ENCODE measurements around the gene POMT1.
"Not testable (repeated sequence)": the region's sequence is repeated elsewhere in the genome, so short reads cannot be mapped to it uniquely, and the experiment has no call there.

POMT1 gene, protein sequence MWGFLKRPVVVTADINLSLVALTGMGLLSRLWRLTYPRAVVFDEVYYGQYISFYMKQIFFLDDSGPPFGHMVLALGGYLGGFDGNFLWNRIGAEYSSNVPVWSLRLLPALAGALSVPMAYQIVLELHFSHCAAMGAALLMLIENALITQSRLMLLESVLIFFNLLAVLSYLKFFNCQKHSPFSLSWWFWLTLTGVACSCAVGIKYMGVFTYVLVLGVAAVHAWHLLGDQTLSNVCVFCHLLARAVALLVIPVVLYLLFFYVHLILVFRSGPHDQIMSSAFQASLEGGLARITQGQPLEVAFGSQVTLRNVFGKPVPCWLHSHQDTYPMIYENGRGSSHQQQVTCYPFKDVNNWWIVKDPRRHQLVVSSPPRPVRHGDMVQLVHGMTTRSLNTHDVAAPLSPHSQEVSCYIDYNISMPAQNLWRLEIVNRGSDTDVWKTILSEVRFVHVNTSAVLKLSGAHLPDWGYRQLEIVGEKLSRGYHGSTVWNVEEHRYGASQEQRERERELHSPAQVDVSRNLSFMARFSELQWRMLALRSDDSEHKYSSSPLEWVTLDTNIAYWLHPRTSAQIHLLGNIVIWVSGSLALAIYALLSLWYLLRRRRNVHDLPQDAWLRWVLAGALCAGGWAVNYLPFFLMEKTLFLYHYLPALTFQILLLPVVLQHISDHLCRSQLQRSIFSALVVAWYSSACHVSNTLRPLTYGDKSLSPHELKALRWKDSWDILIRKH

GRCh38 chr9:131502781-131503625 is at the start of gene POMT1:
POMT1 (plus strand) TSS chr9:131502918; CDS start chr9:131504219, 1,301 bp downstream.
- DNase-seq: peak; percentile 81

DNA sequence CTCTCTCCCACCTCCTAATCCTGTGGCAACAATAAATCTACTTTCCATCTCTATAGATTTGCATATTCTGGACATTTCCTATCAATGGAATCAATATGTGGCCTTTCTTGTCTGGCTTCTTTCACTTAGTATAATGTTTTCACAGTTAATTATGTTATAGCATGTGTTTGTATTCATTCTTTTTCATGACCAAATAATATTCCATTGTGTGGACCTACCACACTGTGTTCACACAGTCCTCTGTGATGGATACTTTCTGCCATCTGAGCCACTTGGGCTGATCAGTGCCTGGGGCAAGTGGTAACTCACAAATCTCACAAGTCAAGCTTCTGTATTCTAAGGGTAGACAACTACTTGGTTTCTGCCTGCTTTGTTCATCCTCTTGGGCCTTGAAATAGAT is 48.7 kb upstream of the POMT1 start:
- no peak for DNase-seq

- not testable (repeated sequence) for DNase-seq
Observed at GRCh38 chr9:131455655-131456054, 47.1 kb upstream of the POMT1 start.

GRCh38 chr9:131457746-131458145 is 45.0 kb upstream of the POMT1 start:
- no peak for DNase-seq

- DNase-seq: no peak
Observed at GRCh38 chr9:131459056-131459455, 43.7 kb upstream of the POMT1 start.

DNA sequence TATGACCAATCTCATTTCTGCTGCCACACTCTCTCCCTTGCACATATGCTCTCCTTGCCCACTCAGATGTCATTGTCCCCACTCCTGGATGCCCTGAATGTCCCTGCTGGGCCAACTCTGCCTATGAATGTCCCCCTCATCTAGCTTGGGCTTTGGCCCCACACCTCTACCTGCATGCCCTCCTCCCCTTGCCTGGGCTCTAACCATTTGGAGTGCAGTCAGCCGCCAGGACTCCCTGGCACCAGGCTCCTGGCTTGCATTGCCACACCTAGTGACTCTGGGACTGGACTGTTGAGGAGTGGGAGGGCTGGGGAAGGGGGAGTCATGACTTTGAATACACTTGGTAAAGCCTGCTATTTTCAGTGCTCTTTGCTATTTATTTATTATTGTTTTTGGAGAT is 41.6 kb upstream of the POMT1 start:
- DNase-seq: no peak

DNA sequence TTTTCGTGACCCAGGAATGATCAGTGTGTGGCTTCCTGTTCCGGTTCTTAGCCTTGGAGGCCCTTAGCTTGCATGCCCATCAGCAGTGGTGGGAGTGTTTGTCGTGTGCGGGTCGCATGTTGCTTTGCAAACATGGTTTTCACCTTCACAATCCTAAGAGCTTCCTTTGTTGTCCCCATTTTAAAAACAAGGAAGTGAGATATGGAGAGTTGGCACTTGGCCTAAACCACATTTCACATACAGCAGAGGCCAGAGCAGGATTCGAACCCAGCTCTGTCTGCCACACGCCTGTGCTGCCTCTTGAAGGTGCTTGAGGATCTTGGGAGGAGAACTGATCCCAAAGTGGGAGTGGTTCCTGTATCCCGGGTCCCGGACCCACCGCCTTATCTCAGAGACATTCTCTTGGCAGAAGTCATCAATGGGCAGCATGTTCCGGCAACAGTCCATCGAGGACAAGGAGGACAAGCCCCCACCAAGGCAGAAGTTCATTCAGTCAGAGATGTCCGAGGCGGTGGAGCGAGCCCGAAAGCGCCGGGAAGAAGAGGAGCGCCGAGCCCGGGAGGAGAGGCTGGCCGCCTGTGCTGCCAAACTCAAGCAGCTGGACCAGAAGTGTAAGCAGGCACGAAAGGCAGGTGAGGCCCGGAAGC is 38.2 kb upstream of the POMT1 start:
- peak; percentile 15 for DNase-seq

DNA sequence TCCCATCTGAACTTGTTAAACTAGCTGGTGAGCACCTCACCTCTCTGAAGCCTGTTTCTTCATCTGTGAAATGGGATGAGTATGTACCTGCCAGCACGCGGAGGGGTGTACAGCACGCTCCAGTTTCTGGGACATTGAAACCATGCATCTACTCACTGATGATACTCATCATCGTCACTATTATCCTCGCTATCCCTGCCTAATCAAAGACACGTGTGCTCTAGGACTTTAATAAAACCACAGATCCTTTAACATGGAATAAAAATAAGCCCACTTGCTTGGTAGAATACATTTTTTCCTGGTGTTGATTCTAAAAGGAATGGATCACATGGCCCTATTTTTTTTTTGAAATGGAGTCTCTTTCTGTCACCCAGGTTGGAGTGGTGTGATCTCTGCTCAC is 37.3 kb upstream of the POMT1 start:
- DNase-seq: peak; percentile 53

DNA sequence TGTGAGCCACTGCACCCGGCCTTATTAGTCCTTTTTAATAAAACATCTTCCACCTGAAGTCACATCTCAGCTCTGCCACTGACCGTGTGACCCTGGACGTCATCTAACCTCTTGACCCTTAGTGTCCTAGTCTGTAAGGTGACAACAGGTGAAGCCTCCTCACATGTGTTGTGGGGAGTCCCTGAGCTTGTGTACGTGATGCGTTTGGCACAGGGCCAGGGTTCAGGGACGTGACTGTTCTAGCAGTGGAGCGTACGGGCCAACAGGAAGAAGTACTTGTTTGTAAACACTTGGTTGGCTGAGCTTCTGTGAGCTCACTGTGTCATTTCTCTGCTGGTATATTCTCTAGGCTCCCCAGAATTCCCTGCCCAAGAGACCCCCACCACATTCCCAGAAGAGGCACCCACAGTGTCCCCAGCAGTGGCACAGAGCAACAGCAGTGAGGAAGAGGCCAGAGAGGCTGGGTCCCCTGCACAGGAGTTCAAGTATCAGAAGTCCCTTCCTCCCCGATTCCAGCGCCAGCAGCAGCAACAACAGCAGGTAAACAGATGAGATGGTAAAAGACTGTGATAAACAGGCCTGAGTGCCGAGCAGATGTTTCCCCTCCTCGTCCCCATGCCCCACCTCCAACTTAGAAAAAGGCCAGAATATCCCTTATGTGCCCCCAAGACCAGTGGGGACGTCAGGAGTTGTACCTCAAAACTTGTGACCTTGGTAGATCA is 35.3 kb upstream of the POMT1 start:
- DNase-seq: no peak

DNA sequence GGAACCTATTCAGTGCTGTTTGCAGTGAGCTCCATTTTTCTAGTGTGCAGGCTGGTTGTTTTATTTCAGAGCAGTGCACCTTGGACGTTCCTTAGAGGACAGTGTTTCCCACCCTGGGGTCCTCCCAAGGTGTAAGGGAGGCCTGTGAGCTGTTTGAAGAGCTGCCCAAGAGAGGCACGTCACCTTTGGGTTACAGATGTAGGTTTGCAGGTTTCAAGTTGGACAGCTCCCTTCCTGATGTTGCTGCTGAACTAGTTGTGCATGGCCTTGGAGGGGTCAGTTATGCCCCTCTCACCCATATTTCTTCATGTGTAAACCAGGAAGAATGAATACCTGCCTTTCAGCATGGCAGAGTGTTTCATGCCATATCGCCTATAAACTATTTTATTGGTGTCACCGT is 34.7 kb upstream of the POMT1 start:
- no peak for DNase-seq

DNA sequence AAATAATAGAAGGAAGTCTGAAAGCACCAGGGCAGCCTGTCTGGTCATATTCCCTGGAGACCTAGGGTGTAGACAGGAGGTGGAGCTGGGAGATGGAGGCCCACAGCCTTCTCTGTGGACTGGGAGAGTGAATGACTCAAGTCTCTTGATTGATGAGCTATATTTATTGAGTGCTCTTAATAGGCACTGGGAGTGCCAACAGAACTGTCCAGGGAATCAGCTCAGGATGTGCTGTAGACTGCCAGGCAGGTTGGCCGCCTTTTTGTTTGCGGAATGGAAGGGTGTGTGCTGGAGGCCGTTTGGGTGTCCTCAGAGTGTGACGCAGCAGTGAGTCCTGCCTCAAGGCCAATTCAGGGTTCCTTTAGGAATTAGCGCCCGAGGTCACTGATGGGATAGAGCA is 33.4 kb upstream of the POMT1 start:
- peak; percentile 55 for DNase-seq

DNA sequence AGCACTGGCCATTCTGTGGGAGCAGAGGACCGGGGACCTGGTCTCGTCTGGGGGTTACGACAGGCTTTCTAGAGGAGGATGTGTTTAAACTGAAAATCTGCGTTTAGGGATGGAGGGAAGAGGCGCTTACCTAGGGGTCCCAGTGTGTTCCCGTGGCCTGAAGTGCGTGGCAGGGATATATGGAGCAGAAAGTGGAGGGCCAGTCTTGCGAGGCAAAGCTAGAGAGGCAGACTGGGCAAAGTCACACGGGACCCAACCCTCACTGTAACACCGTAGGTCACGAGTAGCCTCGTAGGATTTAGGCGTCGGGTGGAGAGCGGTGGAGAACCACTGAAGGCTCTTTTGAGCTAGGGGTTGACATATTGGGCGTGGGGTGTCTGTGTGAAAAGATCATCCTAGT is 32.8 kb upstream of the POMT1 start:
- DNase-seq: no peak

- no peak for DNase-seq
Observed at GRCh38 chr9:131470581-131470991, 32.1 kb upstream of the POMT1 start.

DNA sequence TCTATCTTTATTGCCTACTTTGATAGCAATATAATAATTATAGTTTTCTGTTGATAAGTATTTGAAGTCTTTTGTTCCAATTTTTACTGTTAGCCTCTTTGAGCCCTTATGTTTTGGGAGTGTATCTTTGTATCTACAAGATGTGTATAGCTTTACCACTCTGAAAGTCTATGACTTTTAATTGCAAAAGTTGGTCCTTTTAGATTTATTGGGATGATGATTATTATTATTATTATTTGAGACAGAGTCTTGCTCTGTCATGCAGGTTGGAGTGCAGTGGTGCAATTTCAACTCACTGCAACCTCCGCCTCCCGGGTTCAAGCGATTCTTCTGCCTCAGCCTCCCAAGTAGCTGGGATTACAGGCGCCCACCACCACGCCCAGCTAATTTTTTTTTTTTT is 30.6 kb upstream of the POMT1 start:
- not testable (repeated sequence) for DNase-seq

GRCh38 chr9:131473198-131473885 is 29.4 kb upstream of the POMT1 start:
- DNase-seq: no peak

GRCh38 chr9:131473891-131474290 is 28.8 kb upstream of the POMT1 start:
- no peak for DNase-seq

- no peak for DNase-seq
Observed at GRCh38 chr9:131474711-131475110, 28.0 kb upstream of the POMT1 start.

GRCh38 chr9:131475111-131475955 is 27.4 kb upstream of the POMT1 start:
- no peak for DNase-seq

DNA sequence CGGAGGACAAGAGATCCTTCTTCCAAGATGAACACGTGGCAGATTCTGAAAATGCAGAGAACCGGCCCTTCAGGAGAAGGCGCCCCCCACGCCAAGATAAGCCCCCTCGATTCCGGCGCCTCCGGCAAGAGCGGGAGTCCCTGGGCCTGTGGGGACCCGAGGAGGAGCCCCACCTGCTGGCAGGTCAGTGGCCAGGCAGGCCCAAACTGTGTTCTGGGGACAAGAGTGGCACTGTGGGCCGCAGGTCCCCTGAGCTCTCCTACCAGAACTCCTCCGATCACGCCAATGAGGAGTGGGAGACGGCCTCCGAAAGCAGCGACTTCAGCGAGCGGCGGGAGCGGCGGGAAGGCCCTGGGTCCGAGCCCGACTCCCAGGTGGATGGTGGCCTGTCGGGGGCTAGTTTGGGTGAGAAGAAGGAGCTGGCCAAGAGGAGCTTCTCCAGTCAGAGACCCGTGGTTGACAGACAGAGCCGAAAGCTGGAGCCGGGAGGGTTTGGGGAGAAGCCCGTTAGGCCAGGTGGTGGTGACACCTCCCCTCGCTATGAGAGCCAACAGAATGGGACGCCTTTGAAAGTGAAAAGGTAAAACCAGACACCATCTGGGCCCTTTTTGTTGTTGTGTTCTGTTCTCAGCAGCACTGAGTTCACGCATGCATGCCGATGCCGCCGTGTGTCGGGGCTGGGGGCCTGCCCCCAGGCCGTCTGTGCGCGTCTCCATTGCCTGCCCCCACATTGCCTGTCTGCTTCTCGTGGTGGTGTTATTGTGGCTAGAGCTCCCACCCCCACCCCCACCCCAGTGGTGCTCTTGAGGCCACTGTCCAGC is 26.6 kb upstream of the POMT1 start:
- DNase-seq: no peak

Measured in fibroblast of skin of right biceps (primary cell).